ENCODE measurements around the gene MIB2.
"Not testable (repeated sequence)": the region's sequence is repeated elsewhere in the genome, so short reads cannot be mapped to it uniquely, and the experiment has no call there.

Gene MIB2

GRCh38 chr1:1646326-1646725, 31.0 kb downstream of the MIB2 start:
- in situ Hi-C loops (cut with MboI; ENCODE audit: low sequenced_read_pairs): not testable (repeated sequence)

GRCh38 chr1:1647567-1648241, 32.4 kb downstream of the MIB2 start:
- in situ Hi-C loops (cut with MboI; ENCODE audit: low sequenced_read_pairs): not testable (repeated sequence)

- in situ Hi-C loops (cut with MboI; ENCODE audit: low sequenced_read_pairs): not testable (repeated sequence)
These were observed 33.0 kb downstream of the MIB2 start for GRCh38 chr1:1648265-1648664.

DNA sequence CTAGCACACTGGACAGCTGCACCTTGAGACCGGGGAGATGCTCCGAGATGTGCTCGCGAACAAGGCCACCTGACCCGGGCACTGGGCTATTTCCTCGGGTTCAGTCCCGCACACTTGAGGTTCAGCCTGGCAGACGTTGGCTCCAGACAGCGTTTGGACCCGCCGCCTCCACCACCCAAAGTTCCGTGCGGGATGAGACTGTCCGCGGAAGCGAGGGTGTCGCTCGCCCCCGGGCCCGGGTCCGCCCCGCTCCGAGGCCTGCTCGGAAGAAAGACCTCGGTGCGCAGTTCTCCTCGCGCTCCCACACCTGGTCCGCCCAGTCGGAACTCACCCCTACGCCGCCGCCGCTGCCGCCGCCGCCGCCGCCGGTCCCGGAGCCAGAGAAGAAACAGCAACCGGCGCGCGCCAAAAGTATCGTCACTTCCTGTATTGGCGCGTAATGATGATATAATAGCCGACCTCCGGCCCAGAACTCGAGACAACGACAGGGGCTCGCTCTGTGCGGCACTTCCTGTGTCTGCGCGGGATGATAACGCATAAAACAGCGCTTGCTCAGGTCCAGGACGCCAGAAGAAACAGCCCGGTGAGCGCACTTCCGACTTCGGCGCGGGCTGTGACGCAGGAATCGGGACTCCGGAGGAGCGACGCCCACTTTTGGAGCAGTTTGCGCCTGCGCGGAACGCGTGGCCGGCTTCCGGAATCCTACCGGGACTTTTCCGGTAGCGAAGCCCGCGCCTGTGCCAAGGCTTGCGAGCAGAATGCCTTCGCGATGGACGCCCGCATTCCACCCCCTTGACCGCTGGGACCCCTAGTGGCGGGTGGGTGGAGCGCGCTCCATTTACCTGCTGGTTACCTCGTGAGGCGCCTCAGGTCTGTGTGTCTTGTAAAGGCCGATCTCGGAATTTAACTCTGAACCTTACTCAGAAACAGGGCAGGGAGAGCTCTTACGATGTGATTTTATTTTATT, 43.6 kb downstream of the MIB2 start, which contains the start of gene CDK11B:
CDK11B (minus strand) TSS at position 422 of the 967 bp plus-strand sequence. CDS start 1,519 bp downstream, outside the sequence.
- in situ Hi-C loops (cut with MboI; ENCODE audit: low sequenced_read_pairs): not testable (repeated sequence)

GRCh38 chr1:1662392-1662791, 47.1 kb downstream of the MIB2 start:
- in situ Hi-C loops (cut with MboI; ENCODE audit: low sequenced_read_pairs): not testable (repeated sequence)

GRCh38 chr1:1662830-1663560, 47.7 kb downstream of the MIB2 start:
- in situ Hi-C loops (cut with MboI; ENCODE audit: low sequenced_read_pairs): not testable (repeated sequence)

DNA sequence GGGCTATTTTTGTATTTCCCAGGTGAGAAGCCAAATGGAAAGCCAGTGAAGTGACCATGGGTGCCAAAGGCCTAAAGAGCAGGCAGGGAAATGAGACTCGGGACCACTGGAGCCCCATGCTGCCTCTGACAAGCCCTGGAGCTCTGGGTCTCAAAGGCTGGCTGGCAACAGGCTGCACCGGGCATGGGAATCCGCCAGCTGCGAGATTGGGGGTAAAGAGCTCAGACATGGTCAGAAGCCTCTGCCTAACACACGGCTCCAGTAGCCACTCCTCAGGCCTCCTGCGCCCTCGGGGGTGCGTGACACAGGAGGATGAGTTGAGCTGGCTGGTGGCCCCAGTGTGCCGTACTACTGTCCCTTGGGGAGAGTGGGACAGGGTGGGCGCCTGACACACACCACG, 49.0 kb downstream of the MIB2 start:
- in situ Hi-C loops (cut with MboI; ENCODE audit: low sequenced_read_pairs): not testable (repeated sequence)

DNA sequence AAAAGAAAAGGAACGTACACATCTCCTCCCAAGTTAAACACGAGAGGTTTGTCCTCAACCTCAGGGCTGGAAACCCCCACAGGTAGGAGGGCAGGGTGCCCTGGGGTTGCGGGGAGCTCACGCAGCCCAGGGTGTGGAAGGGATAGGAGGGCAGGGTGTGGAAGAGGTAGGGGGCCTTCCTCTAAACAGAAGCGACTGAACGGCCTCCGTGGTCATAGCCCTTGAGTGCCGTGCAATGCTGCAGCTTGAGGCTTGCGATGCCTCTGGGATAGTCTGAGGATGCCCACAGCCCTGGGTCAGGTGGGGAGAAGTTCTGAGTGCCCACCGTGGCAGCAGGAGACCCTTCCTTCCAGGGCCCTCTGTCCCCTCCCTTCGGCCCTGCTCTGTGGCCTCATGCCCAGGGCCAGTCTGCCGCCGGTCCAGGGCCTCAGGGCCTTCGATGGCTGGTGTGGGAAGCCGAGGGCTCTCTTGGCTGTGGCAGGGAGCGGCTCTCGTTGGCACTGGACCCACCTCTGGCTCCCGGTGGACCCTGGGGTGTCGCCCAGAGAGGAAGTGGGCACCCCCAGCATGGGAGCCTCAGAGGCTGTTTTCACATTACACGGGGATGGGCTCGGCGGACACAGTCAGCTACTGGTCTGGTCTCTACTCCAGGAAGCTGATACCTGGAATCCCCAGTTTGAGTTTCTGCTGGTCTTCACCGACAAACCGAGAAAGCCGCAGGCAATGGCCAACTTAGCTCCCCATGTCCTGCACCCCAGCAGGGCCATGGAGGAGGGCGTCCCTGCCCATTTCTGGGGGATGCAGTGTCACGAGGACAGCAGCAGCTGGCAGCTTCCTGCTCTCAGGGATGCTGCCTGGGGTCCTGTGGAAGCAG, 49.9 kb downstream of the MIB2 start:
- in situ Hi-C loops (cut with MboI; ENCODE audit: low sequenced_read_pairs): no loop called here

DNA sequence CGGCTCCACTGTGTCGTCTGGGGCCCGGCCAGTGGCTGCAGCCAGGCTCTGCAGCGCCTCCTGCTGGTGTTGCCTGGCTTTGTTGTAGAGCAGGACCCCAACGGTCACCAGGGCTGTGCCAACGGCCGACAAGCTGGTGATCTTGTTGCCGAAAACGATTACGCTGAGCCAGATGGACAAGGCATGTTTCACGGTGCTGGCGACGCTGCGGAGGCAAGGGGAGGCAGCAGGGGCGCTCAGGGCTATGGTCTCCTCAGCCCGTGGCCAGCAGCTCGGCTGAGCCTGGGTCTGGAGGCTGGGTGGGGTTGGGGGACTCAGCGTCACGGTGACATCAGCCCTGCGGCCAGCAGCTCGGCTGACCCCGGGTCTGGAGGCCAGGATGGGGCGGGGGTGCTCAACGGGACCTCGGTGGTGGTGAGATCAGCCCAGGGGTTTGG, 50.5 kb downstream of the MIB2 start:
- in situ Hi-C loops (cut with MboI; ENCODE audit: low sequenced_read_pairs): no loop called here

- in situ Hi-C loops (cut with MboI; ENCODE audit: low sequenced_read_pairs): no loop called here
These were observed 51.2 kb downstream of the MIB2 start for GRCh38 chr1:1666526-1666925.

DNA sequence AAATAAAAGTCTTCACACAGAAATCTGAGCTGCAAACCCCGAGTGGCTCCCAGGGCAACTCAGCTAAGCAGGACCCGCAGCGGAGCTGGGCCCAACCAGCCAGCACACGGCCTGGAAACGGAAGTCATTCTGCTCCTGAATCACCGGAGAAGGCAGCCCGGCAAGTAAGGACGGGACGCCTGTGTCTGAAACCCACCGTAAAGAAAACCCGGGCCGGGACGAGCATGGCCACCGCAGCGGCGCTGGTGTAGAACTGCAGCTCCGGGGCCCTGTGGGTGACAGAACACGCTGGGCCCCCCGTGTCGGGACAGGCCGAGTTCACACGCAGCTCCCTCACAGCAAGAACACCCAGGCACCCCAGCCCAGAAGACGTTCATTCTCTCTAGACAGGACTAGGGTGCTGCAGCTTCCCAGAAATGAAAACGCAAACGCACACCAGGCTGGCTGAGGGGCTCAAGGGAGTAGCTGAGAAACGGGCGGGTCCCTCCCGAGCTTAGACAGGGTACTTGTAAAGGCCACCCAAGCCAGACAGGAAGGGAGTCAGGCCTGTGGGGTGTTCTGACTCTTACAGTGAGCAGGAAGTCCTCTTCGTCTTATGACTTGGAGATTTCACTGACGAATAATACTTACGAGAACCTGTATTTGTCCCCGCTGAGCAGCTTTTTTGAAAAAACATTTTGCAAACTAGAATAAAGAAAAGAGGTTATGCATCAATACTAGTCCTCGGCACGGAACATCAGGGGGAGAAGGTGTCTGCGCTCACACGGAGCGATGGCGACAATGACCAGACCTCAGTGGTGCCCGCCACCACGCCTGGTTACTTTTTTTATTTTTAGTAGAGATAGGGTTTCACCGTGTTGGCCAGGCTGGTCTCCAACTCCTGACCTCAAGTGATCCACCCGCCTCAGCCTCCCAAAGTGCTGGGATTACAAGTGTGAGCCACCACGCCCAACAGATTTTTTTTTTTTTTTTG, 54.5 kb downstream of the MIB2 start:
- in situ Hi-C loops (cut with MboI; ENCODE audit: low sequenced_read_pairs): no loop called here

GRCh38 chr1:1670866-1671265, 55.6 kb downstream of the MIB2 start:
- in situ Hi-C loops (cut with MboI; ENCODE audit: low sequenced_read_pairs): no loop called here

- in situ Hi-C loops (cut with MboI; ENCODE audit: low sequenced_read_pairs): no loop called here
These were observed 56.2 kb downstream of the MIB2 start for GRCh38 chr1:1671365-1672119.

DNA sequence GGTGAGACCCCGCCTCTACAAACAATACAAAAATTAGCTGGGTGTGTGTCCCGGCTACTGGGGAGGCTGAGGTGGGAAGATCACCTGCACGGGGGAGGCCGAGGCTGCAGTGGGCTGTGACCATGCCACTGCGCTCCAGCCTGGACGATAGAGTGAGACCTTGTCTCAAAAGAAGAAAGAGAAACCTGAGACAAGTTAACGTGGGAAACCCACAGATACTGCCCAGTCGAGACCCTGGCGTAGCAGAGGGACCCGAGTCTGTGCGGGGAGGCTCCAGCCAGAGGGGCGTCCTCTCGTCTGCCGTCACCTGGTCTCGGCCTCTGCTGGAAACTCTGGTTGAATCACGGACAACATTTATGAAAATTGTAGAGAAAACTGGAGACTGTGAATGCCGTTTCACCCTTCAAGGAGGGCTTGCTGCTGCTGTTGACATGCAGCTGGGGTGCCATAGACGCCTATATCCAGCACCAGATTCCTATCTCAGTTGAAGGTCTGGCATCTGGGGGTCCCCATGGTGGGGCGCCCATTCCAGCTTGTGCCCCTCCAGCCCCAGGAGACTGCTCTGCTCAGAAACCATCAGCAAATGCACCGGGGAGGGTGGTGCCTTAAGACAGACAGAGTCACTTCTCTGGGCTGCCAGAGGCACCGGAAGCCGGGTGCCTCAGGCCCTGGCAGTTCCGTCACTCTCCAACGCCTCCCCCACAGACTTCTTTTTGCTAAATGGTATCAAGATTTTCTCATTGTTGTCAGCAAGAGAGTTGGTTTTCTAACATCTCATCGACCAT, 57.1 kb downstream of the MIB2 start:
- in situ Hi-C loops (cut with MboI; ENCODE audit: low sequenced_read_pairs): no loop called here

DNA sequence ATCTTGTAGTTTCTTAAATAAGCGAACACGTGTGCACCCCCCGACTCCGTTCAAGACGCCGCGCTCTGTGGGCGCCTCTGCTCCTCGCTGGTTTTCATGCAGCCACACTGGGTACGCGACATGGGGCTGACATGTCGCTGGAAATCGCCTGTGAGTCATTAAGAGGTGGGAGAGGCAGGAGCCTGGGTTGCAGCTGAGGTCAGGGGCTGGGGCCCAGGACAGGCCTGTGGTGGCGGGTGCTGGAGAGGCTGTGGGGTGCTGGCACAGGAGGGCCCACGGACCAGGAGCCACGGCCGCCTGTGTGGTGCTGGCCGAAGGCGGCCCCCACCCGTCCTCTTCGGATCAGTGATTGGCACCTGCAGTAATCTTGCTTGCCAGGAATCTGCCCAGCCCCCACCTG, 59.5 kb downstream of the MIB2 start:
- in situ Hi-C loops (cut with MboI; ENCODE audit: low sequenced_read_pairs): not testable (repeated sequence)

DNA sequence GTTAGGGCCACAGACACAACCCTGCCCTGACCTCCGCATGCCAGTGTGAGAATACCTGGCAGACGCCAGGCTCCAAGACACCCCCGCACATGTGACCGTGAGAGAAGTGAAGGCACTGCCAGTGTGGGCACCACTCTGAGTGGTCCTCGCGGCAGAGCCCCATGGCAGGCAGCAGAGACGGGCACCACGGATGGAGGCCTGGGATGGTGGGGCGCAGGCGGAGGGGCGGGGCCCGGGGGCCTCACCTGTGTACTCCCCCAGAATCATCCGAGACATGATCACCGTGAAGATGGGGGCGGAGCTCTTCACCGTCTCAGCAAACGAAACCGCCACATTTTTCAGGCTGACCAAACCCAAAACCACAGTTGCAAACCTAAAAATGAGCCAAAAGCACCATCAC, 59.9 kb downstream of the MIB2 start:
- in situ Hi-C loops (cut with MboI; ENCODE audit: low sequenced_read_pairs): not testable (repeated sequence)

- in situ Hi-C loops (cut with MboI; ENCODE audit: low sequenced_read_pairs): not testable (repeated sequence)
These were observed 60.8 kb downstream of the MIB2 start for GRCh38 chr1:1676087-1676486.

All from HL-60/S4 treated with phorbol 12-myristate 13-acetate at 8.2 ng/mL for 4 days and 3 days (cell line).